Measurements from ENCODE around the gene ID4. TPM values are rescaled to one million over a fixed set of nuclear protein-coding genes. Genes with fewer than 3 reads are reported as not detected.
"Not testable (repeated sequence)": the region's sequence is repeated elsewhere in the genome, so short reads cannot be mapped to it uniquely, and the experiment has no call there.

ID4 gene
- total RNA-seq, 3 donors from 2014 or later (not counting 1 experiment from before 2014, with no cell fraction given): not detected

- Histone ChIP-seq H3K27ac (ENCODE audit: low read length) (no peak overlapping the region), H3K36me3 (ENCODE audit: control insufficient read depth, insufficient read depth, low read length) (no peaks in the 10 kb centered on the region), H3K9me3 (ENCODE audit: control insufficient read depth, insufficient read depth, low read length) (no peaks in the 10 kb centered on the region), H3K4me3 (ENCODE audit: low read length) (no peak overlapping the region), H3K27me3 (ENCODE audit: control insufficient read depth, insufficient read depth, low read length) (peaks cover 2% of the 10 kb centered on the region), H3K4me1 (ENCODE audit: control insufficient read depth, insufficient read depth, low read length) (no peaks in the 10 kb centered on the region)
- Mint-ChIP-seq H3K27ac (no peak overlapping the region), H3K4me3 (no peak overlapping the region), H3K9me3 (no peaks in the 10 kb centered on the region), H3K36me3 (no peaks in the 10 kb centered on the region), H3K27me3 (ENCODE audit: low read depth in 2 of 2) (peaks cover 7 to 39% of the 10 kb centered on the region in 2 donors), H3K4me1 (no peaks in the 10 kb centered on the region)
- ATAC-seq: no peak
- 93% methylated on average over 4 of the region's 4 CpGs for WGBS (ENCODE audit: insufficient coverage)
- no peak for DNase-seq
- TF ChIP-seq CTCF (IDR thresholded peaks at IDR 0.05): no peak
- intact Hi-C loops (cut with micrococcal nuclease): no loop called here
Measured at GRCh38 chr6:19849755-19850154, 12.6 kb downstream of the ID4 start.

- no peak overlapping the region for H3K27ac ChIP-seq (ENCODE audit: low read length)
- no peak overlapping the region for H3K4me3 ChIP-seq (ENCODE audit: low read length)
- WGBS (ENCODE audit: insufficient coverage): 62% methylated on average over 10 of the region's 10 CpGs
- DNase-seq (no peak), ATAC-seq (no peak)
- Mint-ChIP-seq H3K36me3 (no peaks in the 10 kb centered on the region), H3K4me3 (no peak overlapping the region), H3K4me1 (no peaks in the 10 kb centered on the region), H3K9me3 (no peaks in the 10 kb centered on the region), H3K27ac (no peak overlapping the region), H3K27me3 (ENCODE audit: low read depth in 2 of 2) (peaks cover 3 to 35% of the 10 kb centered on the region in 2 donors)
- intact Hi-C loops (cut with micrococcal nuclease): no loop called here
- TF ChIP-seq CTCF (IDR thresholded peaks at IDR 0.05): no peak
- H3K27me3 ChIP-seq (ENCODE audit: control insufficient read depth, insufficient read depth, low read length): no peaks in the 10 kb centered on the region
- H3K9me3 ChIP-seq (ENCODE audit: control insufficient read depth, insufficient read depth, low read length): no peaks in the 10 kb centered on the region
- no peaks in the 10 kb centered on the region for H3K36me3 ChIP-seq (ENCODE audit: control insufficient read depth, insufficient read depth, low read length)
- H3K4me1 ChIP-seq (ENCODE audit: control insufficient read depth, insufficient read depth, low read length): no peaks in the 10 kb centered on the region
Measured at GRCh38 chr6:19851241-19852089, 14.3 kb downstream of the ID4 start.

GRCh38 chr6:19852090-19852457, 14.9 kb downstream of the ID4 start:
- no peaks in the 10 kb centered on the region for H3K9me3 Mint-ChIP-seq
- H3K36me3 Mint-ChIP-seq: no peaks in the 10 kb centered on the region
- 80% methylated on average over 1 of the region's 2 CpGs for WGBS (ENCODE audit: insufficient coverage)
- H3K27ac Mint-ChIP-seq: no peak overlapping the region
- Histone ChIP-seq H3K36me3 (ENCODE audit: control insufficient read depth, insufficient read depth, low read length) (no peaks in the 10 kb centered on the region), H3K27ac (ENCODE audit: low read length) (no peak overlapping the region), H3K4me3 (ENCODE audit: low read length) (no peak overlapping the region), H3K4me1 (ENCODE audit: control insufficient read depth, insufficient read depth, low read length) (no peaks in the 10 kb centered on the region), H3K9me3 (ENCODE audit: control insufficient read depth, insufficient read depth, low read length) (no peaks in the 10 kb centered on the region), H3K27me3 (ENCODE audit: control insufficient read depth, insufficient read depth, low read length) (no peaks in the 10 kb centered on the region)
- no peaks in the 10 kb centered on the region for H3K4me1 Mint-ChIP-seq
- H3K27me3 Mint-ChIP-seq (ENCODE audit: low read depth in 2 of 2): peaks cover 3 to 35% of the 10 kb centered on the region in 2 donors
- DNase-seq (no peak), ATAC-seq (no peak)
- no peak for TF ChIP-seq CTCF (IDR thresholded peaks at IDR 0.05)
- intact Hi-C loops (cut with micrococcal nuclease): no loop called here
- no peak overlapping the region for H3K4me3 Mint-ChIP-seq

- Histone ChIP-seq H3K9me3 (ENCODE audit: control insufficient read depth, insufficient read depth, low read length) (no peaks in the 10 kb centered on the region), H3K36me3 (ENCODE audit: control insufficient read depth, insufficient read depth, low read length) (no peaks in the 10 kb centered on the region), H3K4me3 (ENCODE audit: low read length) (no peak overlapping the region), H3K27ac (ENCODE audit: low read length) (no peak overlapping the region), H3K4me1 (ENCODE audit: control insufficient read depth, insufficient read depth, low read length) (no peaks in the 10 kb centered on the region), H3K27me3 (ENCODE audit: control insufficient read depth, insufficient read depth, low read length) (no peaks in the 10 kb centered on the region)
- H3K27ac Mint-ChIP-seq: no peak overlapping the region
- no peaks in the 10 kb centered on the region for H3K36me3 Mint-ChIP-seq
- DNase-seq (no peak), ATAC-seq (no peak)
- no peak for TF ChIP-seq CTCF (IDR thresholded peaks at IDR 0.05)
- H3K9me3 Mint-ChIP-seq: no peaks in the 10 kb centered on the region
- WGBS (ENCODE audit: insufficient coverage): 85% methylated on average over 6 of the region's 6 CpGs
- no peaks in the 10 kb centered on the region for H3K4me1 Mint-ChIP-seq
- no peak overlapping the region for H3K4me3 Mint-ChIP-seq
- H3K27me3 Mint-ChIP-seq (ENCODE audit: low read depth in 2 of 2): peaks cover 7 to 38% of the 10 kb centered on the region in 2 donors
- intact Hi-C loops (cut with micrococcal nuclease): no loop called here
Measured at GRCh38 chr6:19852927-19853326, 15.8 kb downstream of the ID4 start.

GRCh38 chr6:19854421-19855015, 17.3 kb downstream of the ID4 start:
- H3K27me3 ChIP-seq (ENCODE audit: control insufficient read depth, insufficient read depth, low read length): not testable (repeated sequence)

More at GRCh38 chr6:19854421-19855015, 17.3 kb downstream of the ID4 start:
- WGBS (ENCODE audit: insufficient coverage): 96% methylated on average over 43 of the region's 43 CpGs
- H3K9me3 Mint-ChIP-seq; intact Hi-C loops (cut with micrococcal nuclease); H3K27ac ChIP-seq (ENCODE audit: low read length); H3K4me3 Mint-ChIP-seq; H3K27ac Mint-ChIP-seq; H3K36me3 ChIP-seq (ENCODE audit: control insufficient read depth, insufficient read depth, low read length); ATAC-seq; DNase-seq; H3K4me1 ChIP-seq (ENCODE audit: control insufficient read depth, insufficient read depth, low read length); H3K36me3 Mint-ChIP-seq; H3K9me3 ChIP-seq (ENCODE audit: control insufficient read depth, insufficient read depth, low read length); H3K4me3 ChIP-seq (ENCODE audit: low read length); H3K4me1 Mint-ChIP-seq: not testable (repeated sequence)
- peaks cover 12 to 53% of the 10 kb centered on the region in 2 donors for H3K27me3 Mint-ChIP-seq (ENCODE audit: low read depth in 2 of 2)

All from natural killer cell (primary cell).